Right hindlimb (tissue), 1 donor: Measurements from ENCODE around the gene CCBE1.

Experiments
- DNase-seq: peaks from one replicate; pipeline ENCODE4 v3.0.0-alpha.2; 2018

Gene CCBE1

GRCh38 chr18:59612381-59612780 lies 84.8 kb downstream of the CCBE1 start:
- peak; percentile 73 for DNase-seq

- no peak for DNase-seq
Measured at GRCh38 chr18:59610546-59611140, 86.6 kb downstream of the CCBE1 start.

GRCh38 chr18:59609654-59610053 lies 87.6 kb downstream of the CCBE1 start:
- DNase-seq = no peak

- no peak for DNase-seq
Measured at GRCh38 chr18:59607471-59607870, 89.8 kb downstream of the CCBE1 start.

GRCh38 chr18:59607078-59607379 lies 90.2 kb downstream of the CCBE1 start:
- DNase-seq = no peak

GRCh38 chr18:59606193-59607077 lies 90.8 kb downstream of the CCBE1 start:
- DNase-seq = no peak

GRCh38 chr18:59605633-59606192 lies 91.5 kb downstream of the CCBE1 start:
- no peak for DNase-seq

GRCh38 chr18:59604877-59605276 lies 92.3 kb downstream of the CCBE1 start:
- no peak for DNase-seq

GRCh38 chr18:59597049-59597448 lies 100.2 kb downstream of the CCBE1 start:
- no peak for DNase-seq

- DNase-seq = no peak
Measured at GRCh38 chr18:59593291-59593717, 103.9 kb downstream of the CCBE1 start.

GRCh38 chr18:59592624-59593023 lies 104.6 kb downstream of the CCBE1 start:
- no peak for DNase-seq

GRCh38 chr18:59582395-59582794 lies 114.8 kb downstream of the CCBE1 start:
- DNase-seq = no peak

GRCh38 chr18:59579509-59579908 lies 117.7 kb downstream of the CCBE1 start:
- DNase-seq = no peak

GRCh38 chr18:59577386-59577655 lies 119.9 kb downstream of the CCBE1 start:
- DNase-seq = no peak

- DNase-seq = no peak
Measured at GRCh38 chr18:59576541-59577385, 120.5 kb downstream of the CCBE1 start.

GRCh38 chr18:59575995-59576394 lies 121.2 kb downstream of the CCBE1 start:
- no peak for DNase-seq

GRCh38 chr18:59573962-59574361 lies 123.3 kb downstream of the CCBE1 start:
- no peak for DNase-seq

- no peak for DNase-seq
Measured at GRCh38 chr18:59571902-59572301, 125.3 kb downstream of the CCBE1 start.

GRCh38 chr18:59570796-59571195 lies 126.4 kb downstream of the CCBE1 start:
- DNase-seq = no peak

GRCh38 chr18:59570101-59570775 lies 127.0 kb downstream of the CCBE1 start:
- no peak for DNase-seq

- no peak for DNase-seq
Measured at GRCh38 chr18:59569390-59569791, 127.8 kb downstream of the CCBE1 start.

GRCh38 chr18:59567431-59567830 lies 129.8 kb downstream of the CCBE1 start:
- no peak for DNase-seq

GRCh38 chr18:59566533-59566971 lies 130.7 kb downstream of the CCBE1 start:
- no peak for DNase-seq
